Astrocyte (in vitro differentiated cells and primary cell): ENCODE measurements around the gene QRFP. TPM values are rescaled to one million over a fixed set of nuclear protein-coding genes. Genes with fewer than 3 reads are reported as not detected.

Experiments
- DNase-seq: peaks from one replicate; pipeline ENCODE4 v3.0.0-alpha.2; 2010; ENCODE audit warnings: low read depth
- FAIRE-seq: peaks from 2 replicates; lab custom pipeline; 2011; peaks lifted over from hg19 to GRCh38; lab: Jason Lieb, UNC
- H2AFZ ChIP-seq: 2 replicates; pipeline ENCODE4 v1.6.0; 2012; ENCODE audit warnings: low read depth, low read length, inconsistent platforms
- H3K27ac ChIP-seq: 2 replicates; pipeline ENCODE4 v1.5.1; 2011; ENCODE audit warnings: low read depth, low read length, inconsistent platforms
- H3K27me3 ChIP-seq: 2 replicates; pipeline ENCODE4 v1.6.0; 2011; ENCODE audit warnings: low read length, inconsistent platforms; ENCODE audit not compliant: insufficient read depth
- H3K36me3 ChIP-seq: 2 replicates; pipeline ENCODE4 v1.5.1; 2011; ENCODE audit warnings: low read length, inconsistent platforms; ENCODE audit not compliant: insufficient read depth
- H3K4me1 ChIP-seq: 2 replicates; pipeline ENCODE4 v1.5.1; 2011; ENCODE audit warnings: low read length, inconsistent platforms; ENCODE audit not compliant: insufficient read depth
- H3K4me2 ChIP-seq: 2 replicates; pipeline ENCODE4 v1.6.0; 2012; ENCODE audit warnings: low read length, inconsistent platforms
- H3K4me3 ChIP-seq: 2 replicates; pipeline ENCODE4 v1.5.1; 2011; ENCODE audit warnings: low read depth, mild to moderate bottlenecking, low read length, inconsistent platforms; ENCODE audit not compliant: insufficient read depth
- H3K79me2 ChIP-seq: 2 replicates; pipeline ENCODE4 v1.6.0; 2012; ENCODE audit warnings: mild to moderate bottlenecking, low read length, inconsistent platforms; ENCODE audit not compliant: insufficient read depth
- H3K9ac ChIP-seq: 2 replicates; pipeline ENCODE4 v1.6.0; 2012; ENCODE audit warnings: mild to moderate bottlenecking, low read length, inconsistent platforms
- H3K9me3 ChIP-seq: 2 replicates; pipeline ENCODE4 v1.5.1; 2012; ENCODE audit warnings: low read depth, mild to moderate bottlenecking, low read length, inconsistent platforms; ENCODE audit not compliant: insufficient read depth
- H4K20me1 ChIP-seq: 2 replicates; pipeline ENCODE4 v1.6.0; 2012; ENCODE audit warnings: low read length, inconsistent platforms; ENCODE audit not compliant: insufficient read depth
- H3K27ac Mint-ChIP-seq: one replicate; pipeline ENCODE4 v1.8.0; 2021; ENCODE audit warnings: mild to moderate bottlenecking, mixed read lengths; ENCODE audit not compliant: unreplicated experiment
- H3K27me3 Mint-ChIP-seq: one replicate; pipeline ENCODE4 v1.8.0; 2021; ENCODE audit warnings: low read depth, mixed read lengths; ENCODE audit not compliant: unreplicated experiment
- H3K36me3 Mint-ChIP-seq: one replicate; pipeline ENCODE4 v1.8.0; 2021; ENCODE audit warnings: low read depth, mixed read lengths; ENCODE audit not compliant: unreplicated experiment
- H3K4me1 Mint-ChIP-seq: one replicate; pipeline ENCODE4 v1.8.0; 2021; ENCODE audit warnings: low read depth, mixed read lengths; ENCODE audit not compliant: unreplicated experiment
- H3K4me3 Mint-ChIP-seq: one replicate; pipeline ENCODE4 v1.8.0; 2021; ENCODE audit warnings: mild to moderate bottlenecking, moderate library complexity, mixed read lengths; ENCODE audit not compliant: unreplicated experiment
- H3K9me3 Mint-ChIP-seq: one replicate; pipeline ENCODE4 v1.8.0; 2021; ENCODE audit warnings: mild to moderate bottlenecking, mixed read lengths; ENCODE audit not compliant: unreplicated experiment
- CTCF ChIP-seq: IDR thresholded peaks from 2 replicates; pipeline ENCODE4 v1.5.1; 2011; ENCODE audit warnings: low read depth, mild to moderate bottlenecking, inconsistent platforms, low read length, moderate library complexity; ENCODE audit not compliant: insufficient read depth
- EZH2 ChIP-seq: IDR thresholded peaks from 2 replicates; pipeline ENCODE4 v1.6.1; 2012; ENCODE audit warnings: mild to moderate bottlenecking, low read length, inconsistent platforms; ENCODE audit not compliant: insufficient read depth
- total RNA-seq: library from RNA; stranded (reverse); gene quantifications from 2 replicates; pipeline ENCODE4 v1.2.1, GENCODE V29; 2021

Gene QRFP
- total RNA-seq, 1 donor from 2014 or later, result not detected

DNA sequence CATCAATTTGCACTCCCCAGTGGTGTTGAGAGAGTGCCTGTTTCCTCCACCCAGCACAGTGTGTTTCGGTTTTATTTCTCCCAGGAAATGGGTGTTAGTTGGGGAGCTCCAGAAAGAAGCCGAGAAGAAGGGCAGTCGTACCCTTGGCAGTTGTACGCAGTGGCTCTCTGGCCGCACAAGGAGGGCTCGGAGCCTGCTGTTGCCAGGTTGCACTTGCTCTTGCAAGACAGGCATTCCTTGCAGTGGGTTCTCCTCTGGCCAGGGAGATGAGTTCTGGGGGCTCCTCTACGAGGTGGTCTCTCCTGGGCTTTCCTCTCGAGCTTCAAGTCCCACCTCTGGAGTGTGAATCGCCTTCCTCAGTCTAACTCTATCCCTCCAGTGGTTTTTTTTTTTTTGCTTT, 29.1 kb downstream of the QRFP start:
- no peak overlapping the region for H3K27ac Mint-ChIP-seq
- TF ChIP-seq EZH2 (no peak), CTCF (no peak)
- no peak overlapping the region for H2AFZ ChIP-seq
- no peaks in the 10 kb centered on the region for H3K9me3 Mint-ChIP-seq
- DNase-seq, result no peak
- H3K27me3 ChIP-seq, result no peaks in the 10 kb centered on the region
- no peaks in the 10 kb centered on the region for H3K9me3 ChIP-seq
- H3K36me3 ChIP-seq, result peaks cover 45% of the 10 kb centered on the region
- H3K4me1 ChIP-seq, result peaks cover 26% of the 10 kb centered on the region
- peaks cover 20% of the 10 kb centered on the region for H3K36me3 Mint-ChIP-seq
- FAIRE-seq, result no peak
- no peaks in the 10 kb centered on the region for H3K27me3 Mint-ChIP-seq
- no peak overlapping the region for H3K4me2 ChIP-seq
- H3K27ac ChIP-seq, result no peak overlapping the region
- H4K20me1 ChIP-seq, result peaks cover 91% of the 10 kb centered on the region
- H3K4me3 ChIP-seq, result no peak overlapping the region
- peak overlapping the region; percentile 5 for H3K9ac ChIP-seq
- peaks cover 93% of the 10 kb centered on the region for H3K79me2 ChIP-seq
- peaks cover 28% of the 10 kb centered on the region for H3K4me1 Mint-ChIP-seq
- no peak overlapping the region for H3K4me3 Mint-ChIP-seq

- DNase-seq, result peak; percentile 74
- TF ChIP-seq EZH2, result no peak
- TF ChIP-seq CTCF, result peak; percentile 94
These were observed 30.1 kb downstream of the QRFP start for GRCh38 chr9:130866474-130866965.

GRCh38 chr9:130865921-130866320, 30.7 kb downstream of the QRFP start:
- H3K4me2 ChIP-seq, result no peak overlapping the region
- TF ChIP-seq CTCF (no peak), EZH2 (no peak)
- H3K79me2 ChIP-seq, result peaks cover 93% of the 10 kb centered on the region
- H3K36me3 Mint-ChIP-seq, result peaks cover 10% of the 10 kb centered on the region
- DNase-seq, result no peak
- no peak overlapping the region for H3K4me3 Mint-ChIP-seq
- H3K27me3 Mint-ChIP-seq, result no peaks in the 10 kb centered on the region
- H3K27me3 ChIP-seq, result no peaks in the 10 kb centered on the region
- H3K27ac ChIP-seq, result peak overlapping the region; percentile 2
- no peaks in the 10 kb centered on the region for H3K9me3 ChIP-seq
- H3K4me1 ChIP-seq, result peaks cover 36% of the 10 kb centered on the region
- no peak overlapping the region for H3K4me3 ChIP-seq
- H3K4me1 Mint-ChIP-seq, result peaks cover 33% of the 10 kb centered on the region
- peaks cover 30% of the 10 kb centered on the region for H3K36me3 ChIP-seq
- H4K20me1 ChIP-seq, result peaks cover 75% of the 10 kb centered on the region
- no peak overlapping the region for H2AFZ ChIP-seq
- H3K9ac ChIP-seq, result no peak overlapping the region
- no peaks in the 10 kb centered on the region for H3K9me3 Mint-ChIP-seq
- FAIRE-seq, result no peak
- no peak overlapping the region for H3K27ac Mint-ChIP-seq

More at GRCh38 chr9:130866474-130866965, 30.1 kb downstream of the QRFP start:
- Histone ChIP-seq H3K4me3 (no peak overlapping the region), H3K4me2 (no peak overlapping the region), H4K20me1 (peaks cover 81% of the 10 kb centered on the region), H3K9ac (no peak overlapping the region), H3K4me1 (peaks cover 34% of the 10 kb centered on the region), H3K27ac (peak overlapping the region; percentile 20), H3K27me3 (no peaks in the 10 kb centered on the region), H2AFZ (no peak overlapping the region), H3K9me3 (no peaks in the 10 kb centered on the region), H3K36me3 (peaks cover 35% of the 10 kb centered on the region), H3K79me2 (peaks cover 93% of the 10 kb centered on the region)
- FAIRE-seq, result no peak
- no peak overlapping the region for H3K4me3 Mint-ChIP-seq
- H3K27ac Mint-ChIP-seq, result peak overlapping the region; percentile 55
- no peaks in the 10 kb centered on the region for H3K9me3 Mint-ChIP-seq
- peaks cover 13% of the 10 kb centered on the region for H3K36me3 Mint-ChIP-seq
- H3K4me1 Mint-ChIP-seq, result peaks cover 33% of the 10 kb centered on the region
- H3K27me3 Mint-ChIP-seq, result no peaks in the 10 kb centered on the region
